ENCODE measurements around the gene EFCAB7. TPM values are rescaled to one million over a fixed set of nuclear protein-coding genes. Genes with fewer than 3 reads are reported as not detected.

The EFCAB7 gene
- total RNA-seq: 2.9 and 5.8 TPM in 2 replicates

GRCh38 chr1:63522891-63523728 is at the start of gene EFCAB7, which contains the start of gene ITGB3BP:
EFCAB7 (plus strand) TSS chr1:63523525; CDS start chr1:63525573, 2,048 bp downstream.
ITGB3BP (minus strand) TSS chr1:63523225; CDS start chr1:63523133, 92 bp downstream.

GRCh38 chr1:63593303-63593885 is 70.1 kb downstream of the EFCAB7 start, which contains the start of gene PGM1:
PGM1 (plus strand) TSS chr1:63593411; CDS start chr1:63593489, 78 bp downstream.

Other genes with a start within 250 kb of the EFCAB7 start
- gene FOXD3, start 201.0 kb upstream of the EFCAB7 start, total RNA-seq: not detected in 2 replicates
- 9.2 TPM in 2 replicates for gene ALG6, start 155.9 kb upstream of the EFCAB7 start, total RNA-seq
- gene ITGB3BP, start 300 bp upstream of the EFCAB7 start, total RNA-seq: 12.8 and 15.8 TPM in 2 replicates
- 88.9 and 105 TPM in 2 replicates for gene PGM1, start 69.9 kb downstream of the EFCAB7 start, total RNA-seq

Measured in tracheal epithelial cell (primary cell).